IMR-90 (cell line): ENCODE data around the gene DAPK3. TPM values are rescaled to one million over a fixed set of nuclear protein-coding genes. Genes with fewer than 3 reads are reported as not detected.

Source experiments
- ATAC-seq: fragments of 200-7000 bp; cut with Tn5 transposase; 2 replicates; pipeline ENCODE4 v1.9.1; 2020; ENCODE audit warnings: low read depth, mild to moderate bottlenecking, moderate library complexity
- BruUV-seq: library from RNA; stranded (reverse); fragments of 400-500 nt; replicated peaks from 2 replicates; lab custom pipeline; 2021; lab: Mats Ljungman, UMichigan
- CTCF ChIA-PET: fragments of 300-600 bp; formaldehyde crosslinking; extraction: SDS; loops from one replicate; lab custom pipeline; 2021; ENCODE audit warnings: antibody characterized with exemption; lab: Yijun Ruan, JAX
- POLR2A ChIA-PET: fragments of 300-600 bp; sonication (Branson Sonifier 250); formaldehyde crosslinking; loops from one replicate; lab custom pipeline; 2022; ENCODE audit warnings: antibody characterized with exemption; ENCODE audit not compliant: unreplicated experiment; lab: Charles Lee
- DNase-seq: peaks from one replicate; pipeline ENCODE4 v3.0.0; 2013
- H2AFZ ChIP-seq: replicated peaks from 2 replicates; pipeline ENCODE3; 2013; ENCODE audit warnings: low read length, mild to moderate bottlenecking; ENCODE audit not compliant: poor library complexity
- H2AK5ac ChIP-seq: 2 replicates; pipeline ENCODE4 v1.6.1; 2013; ENCODE audit warnings: low read depth, low read length, inconsistent platforms
- H2AK9ac ChIP-seq: replicated peaks from 2 replicates; pipeline ENCODE3; 2013; ENCODE audit warnings: mild to moderate bottlenecking, low read depth, low read length, moderate library complexity; ENCODE audit not compliant: poor library complexity
- H2BK120ac ChIP-seq: 2 replicates; pipeline ENCODE4 v1.6.1; 2013; ENCODE audit warnings: low read depth, low read length, inconsistent platforms
- H2BK15ac ChIP-seq: 3 replicates; pipeline ENCODE4 v1.6.1; 2013; ENCODE audit warnings: low read depth, low read length, inconsistent platforms
- H2BK20ac ChIP-seq: 2 replicates; pipeline ENCODE4 v1.6.1; 2013; ENCODE audit warnings: low read depth, mild to moderate bottlenecking, inconsistent platforms, low read length, moderate library complexity
- H2BK5ac ChIP-seq: 2 replicates; pipeline ENCODE4 v1.6.1; 2013; ENCODE audit warnings: mild to moderate bottlenecking, low read depth, low read length, inconsistent platforms; ENCODE audit not compliant: poor library complexity, severe bottlenecking
- H3K14ac ChIP-seq: replicated peaks from 2 replicates; pipeline ENCODE4 v1.6.1; 2013; ENCODE audit warnings: low read depth, low read length, inconsistent platforms
- H3K18ac ChIP-seq: 2 replicates; pipeline ENCODE4 v1.6.1; 2013; ENCODE audit warnings: low read depth, low read length, control low read depth
- H3K23ac ChIP-seq: 2 replicates; pipeline ENCODE4 v1.6.1; 2013; ENCODE audit warnings: low read depth, low read length, inconsistent platforms
- H3K27ac ChIP-seq: 2 replicates; pipeline ENCODE4 v1.5.1; 2013; ENCODE audit warnings: mild to moderate bottlenecking, control low read depth, low read length; ENCODE audit not compliant: insufficient read depth
- H3K27me3 ChIP-seq: 2 replicates; pipeline ENCODE4 v1.6.1; 2013; ENCODE audit warnings: low read length; ENCODE audit not compliant: control insufficient read depth, insufficient read depth
- H3K36me3 ChIP-seq: 2 replicates; pipeline ENCODE4 v1.6.1; 2013; ENCODE audit warnings: low read length, mixed read lengths; ENCODE audit not compliant: control insufficient read depth, insufficient read depth
- H3K4ac ChIP-seq: 2 replicates; pipeline ENCODE4 v1.6.1; 2013; ENCODE audit warnings: low read depth, low read length, inconsistent platforms
- H3K4me1 ChIP-seq: 2 replicates; pipeline ENCODE4 v1.6.1; 2013; ENCODE audit warnings: low read length, mixed read lengths; ENCODE audit not compliant: control insufficient read depth, insufficient read depth
- H3K4me2 ChIP-seq: 2 replicates; pipeline ENCODE4 v1.6.1; 2013; ENCODE audit warnings: low read depth, mild to moderate bottlenecking, control low read depth, low read length, moderate library complexity
- H3K4me3 ChIP-seq: 2 replicates; pipeline ENCODE4 v1.5.1; 2013; ENCODE audit warnings: low read depth, mild to moderate bottlenecking, control low read depth, low read length, moderate library complexity; ENCODE audit not compliant: insufficient read depth
- H3K56ac ChIP-seq: 2 replicates; pipeline ENCODE4 v1.6.1; 2013; ENCODE audit warnings: low read length, inconsistent platforms; ENCODE audit not compliant: insufficient read depth; ENCODE audit errors: extremely low read depth
- H3K79me1 ChIP-seq, 2 experiments: 2 replicates each; pipeline ENCODE4 v1.6.1; 2013; ENCODE audit warnings: low read length in 2 of 2, inconsistent platforms in 1 of 2, low read depth in 1 of 2
- H3K9ac ChIP-seq: 2 replicates; pipeline ENCODE4 v1.6.1; 2013; ENCODE audit warnings: low read depth, low read length, control low read depth
- H3K9me1 ChIP-seq: 2 replicates; pipeline ENCODE4 v1.6.1; 2013; ENCODE audit warnings: low read length, inconsistent platforms; ENCODE audit not compliant: insufficient read depth
- H3K9me3 ChIP-seq: 2 replicates; pipeline ENCODE4 v1.6.1; 2013; ENCODE audit warnings: low read length; ENCODE audit not compliant: control insufficient read depth, insufficient read depth
- H4K20me1 ChIP-seq: 2 replicates; pipeline ENCODE4 v1.6.1; 2013; ENCODE audit warnings: low read length, inconsistent platforms; ENCODE audit not compliant: insufficient read depth
- H4K5ac ChIP-seq: 2 replicates; pipeline ENCODE4 v1.6.1; 2013; ENCODE audit warnings: mild to moderate bottlenecking, low read depth, low read length, control low read depth
- H4K8ac ChIP-seq, 2 experiments: 2 replicates each; pipeline ENCODE4 v1.6.1; 2013; ENCODE audit warnings: low read depth in 2 of 2, low read length in 2 of 2, control low read depth in 1 of 2, inconsistent platforms in 1 of 2
- H4K91ac ChIP-seq: 2 replicates; pipeline ENCODE4 v1.6.1; 2013; ENCODE audit warnings: low read depth, low read length, inconsistent platforms; ENCODE audit not compliant: insufficient read depth
- CEBPB ChIP-seq: IDR thresholded peaks from 2 replicates; pipeline ENCODE4 v1.6.1; 2012; ENCODE audit warnings: low read depth, low read length, improper control_type of control experiment
- CHD1 ChIP-seq: IDR thresholded peaks from 2 replicates; pipeline ENCODE4 v1.6.1; 2012; ENCODE audit warnings: low read depth, low read length, improper control_type of control experiment
- CTCF ChIP-seq: conservative IDR thresholded peaks from 2 replicates; pipeline ENCODE4 v1.5.1; 2012; ENCODE audit warnings: mild to moderate bottlenecking, low read depth, low read length, improper control_type of control experiment
- MAFK ChIP-seq: IDR thresholded peaks from 2 replicates; pipeline ENCODE4 v1.6.1; 2012; ENCODE audit warnings: low read depth, low read length, improper control_type of control experiment
- MAZ ChIP-seq: IDR thresholded peaks from 2 replicates; pipeline ENCODE4 v1.6.1; 2012; ENCODE audit warnings: low read depth, mild to moderate bottlenecking, low read length, improper control_type of control experiment, moderate library complexity, borderline replicate concordance
- MXI1 ChIP-seq: IDR thresholded peaks from 2 replicates; pipeline ENCODE4 v1.6.1; 2012; ENCODE audit warnings: low read depth, mild to moderate bottlenecking, low read length, moderate library complexity, borderline replicate concordance
- POLR2A ChIP-seq: IDR thresholded peaks from 2 replicates; pipeline ENCODE4 v1.6.1; 2012; ENCODE audit warnings: mild to moderate bottlenecking, low read depth, low read length
- RCOR1 ChIP-seq: IDR thresholded peaks from 2 replicates; pipeline ENCODE4 v1.6.1; 2012; ENCODE audit warnings: mild to moderate bottlenecking, low read length, improper control_type of control experiment; ENCODE audit not compliant: insufficient replicate concordance
- RFX5 ChIP-seq: IDR thresholded peaks from 2 replicates; pipeline ENCODE4 v1.8.0; 2012; ENCODE audit warnings: low read depth, mild to moderate bottlenecking, low read length, moderate library complexity
- SMC3 ChIP-seq: fragments of 150-350 bp; IDR thresholded peaks from 2 replicates; pipeline ENCODE4 v1.6.1; 2016; ENCODE audit warnings: low read depth, mild to moderate bottlenecking, antibody characterized with exemption, low read length, moderate library complexity
- WGBS, 2 experiments: methylation state at CpG; one replicate each; pipeline versions ENCODE4 v1.1.5 to v1.1.7; 2013; ENCODE audit warnings: missing lambda C conversion rate in 2 of 2; ENCODE audit not compliant: insufficient read length in 1 of 2; ENCODE audit errors: extremely low coverage in 2 of 2; 5-methylcytosine and 5-hydroxymethylcytosine counted together
- dilution Hi-C: fragments of 300-500 bp; cut with HindIII; formaldehyde crosslinking; loops from one replicate; pipeline ENCODE4 v1.14.3; 2018; ENCODE audit warnings: low sequenced_read_pairs; ENCODE audit not compliant: unreplicated experiment
- in situ Hi-C: fragments of 300-500 bp; cut with MboI; formaldehyde crosslinking; loops from 3 replicates; pipeline ENCODE4 v1.14.3; 2019; ENCODE audit warnings: low sequenced_read_pairs, inconsistent platforms, mixed read lengths
- intact Hi-C: fragments of 100-400 bp; cut with micrococcal nuclease; formaldehyde crosslinking; loops from 2 replicates; pipeline ENCODE4 v1.10.0; 2022
- polyA plus RNA-seq, 3 experiments: library from polyadenylated mRNA; depleted of rRNA; stranded (reverse); fragments of >200 nt; gene quantifications; 2 replicates each; pipeline ENCODE4 v1.2.3, GENCODE V29; 2012; ENCODE audit warnings: low replicate concordance in 1 of 3
- total RNA-seq: library from RNA; depleted of rRNA; stranded (reverse); fragments of >200 nt; gene quantifications from 2 replicates; pipeline ENCODE4 v1.2.3, GENCODE V29; 2012
- TF ChIP-seq, protein P1 (sequence below): fragments of 150-350 bp; IDR thresholded peaks from 2 replicates; pipeline ENCODE4 v1.6.1; 2017; ENCODE audit warnings: mild to moderate bottlenecking, antibody characterized with exemption, low read length, low read depth
- TF ChIP-seq, protein P2 (sequence below): fragments of 150-350 bp; IDR thresholded peaks from 2 replicates; pipeline ENCODE4 v1.6.1; 2016; ENCODE audit warnings: low read depth, mild to moderate bottlenecking, low read length, moderate library complexity, borderline replicate concordance

DAPK3 gene
- total and polyA plus RNA-seq, 2 of the 4 experiments (the other 2 are of a cell fraction), result 145 to 188 TPM

- 21% methylated on average over 20 of the region's 30 CpGs; no CpG with 5 or more reads in 1 of the 2 experiments for WGBS, 2 experiments
- peak overlapping the region; percentile 98 for H3K14ac ChIP-seq
- DNase-seq (peak; percentile 47), ATAC-seq (peak; percentile 1)
- peak overlapping the region; percentile 96 for H3K4ac ChIP-seq
- TF ChIP-seq, protein P1, sequence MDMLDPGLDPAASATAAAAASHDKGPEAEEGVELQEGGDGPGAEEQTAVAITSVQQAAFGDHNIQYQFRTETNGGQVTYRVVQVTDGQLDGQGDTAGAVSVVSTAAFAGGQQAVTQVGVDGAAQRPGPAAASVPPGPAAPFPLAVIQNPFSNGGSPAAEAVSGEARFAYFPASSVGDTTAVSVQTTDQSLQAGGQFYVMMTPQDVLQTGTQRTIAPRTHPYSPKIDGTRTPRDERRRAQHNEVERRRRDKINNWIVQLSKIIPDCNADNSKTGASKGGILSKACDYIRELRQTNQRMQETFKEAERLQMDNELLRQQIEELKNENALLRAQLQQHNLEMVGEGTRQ, result 0 out of 2 replicates have a peak, but pooled peaks have one; percentile 26
- TF ChIP-seq RCOR1 (no peak), SMC3 (no peak), RFX5 (no peak), MXI1 (peak; percentile 99), POLR2A (no peak), CHD1 (no peak), MAFK (no peak), CEBPB (peak; percentile 88), CTCF (no peak), MAZ (no peak)
- TF ChIP-seq, protein P2, sequence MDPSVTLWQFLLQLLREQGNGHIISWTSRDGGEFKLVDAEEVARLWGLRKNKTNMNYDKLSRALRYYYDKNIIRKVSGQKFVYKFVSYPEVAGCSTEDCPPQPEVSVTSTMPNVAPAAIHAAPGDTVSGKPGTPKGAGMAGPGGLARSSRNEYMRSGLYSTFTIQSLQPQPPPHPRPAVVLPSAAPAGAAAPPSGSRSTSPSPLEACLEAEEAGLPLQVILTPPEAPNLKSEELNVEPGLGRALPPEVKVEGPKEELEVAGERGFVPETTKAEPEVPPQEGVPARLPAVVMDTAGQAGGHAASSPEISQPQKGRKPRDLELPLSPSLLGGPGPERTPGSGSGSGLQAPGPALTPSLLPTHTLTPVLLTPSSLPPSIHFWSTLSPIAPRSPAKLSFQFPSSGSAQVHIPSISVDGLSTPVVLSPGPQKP, result no peak
- peak overlapping the region; percentile 77 for H2AK5ac ChIP-seq
- H2AK9ac ChIP-seq, result peak overlapping the region; percentile 99
- H2BK120ac ChIP-seq, result no peak overlapping the region
- H3K27ac ChIP-seq, result peak overlapping the region; percentile 93
- 0 out of 2 replicates have a peak, but pooled peaks cover 7% of the 10 kb centered on the region for H3K9me1 ChIP-seq
- H3K27me3 ChIP-seq, result no peaks in the 10 kb centered on the region
- peaks cover 5 to 65% of the 10 kb centered on the region in 2 experiments; a peak in 3 of 4 replicates for H3K79me1 ChIP-seq
- H3K4me2 ChIP-seq, result peak overlapping the region; percentile 94
- H2BK15ac ChIP-seq, result no peak overlapping the region
- H3K56ac ChIP-seq, result peak overlapping the region; percentile 76
- CTCF ChIA-PET, result interaction anchor here (0.8 kb wide), 1 partner anchor 9 kb away, joined by 7 read pairs; no protein-coding TSS in a partner anchor
- H4K20me1 ChIP-seq, result peaks cover 62% of the 10 kb centered on the region
- in situ Hi-C loops (no loop called here), dilution Hi-C loops (no loop called here), intact Hi-C loops (no loop called here)
- peak overlapping the region; percentile 98 for H3K9ac ChIP-seq
- POLR2A ChIA-PET, result interaction anchor here (1.0 kb wide), 1 partner anchor 14 kb away, joined by 3 read pairs; no protein-coding TSS in a partner anchor
- H3K4me3 ChIP-seq, result peak overlapping the region; percentile 79
- peaks cover 13% of the 10 kb centered on the region for H3K4me1 ChIP-seq
- H4K91ac ChIP-seq, result peak overlapping the region; percentile 16; the same call in 1 of the 2 replicates
- no peaks in the 10 kb centered on the region for H3K9me3 ChIP-seq
- H4K5ac ChIP-seq, result no peak overlapping the region
- BruUV-seq, result no TSS peak
- H2BK20ac ChIP-seq, result no peak overlapping the region
- H4K8ac ChIP-seq, result 0 out of 4 replicates have a peak overlapping the region, but pooled peaks of 1 of the 2 experiments have one; percentile 2
- H3K23ac ChIP-seq, result peak overlapping the region; percentile 98
- H3K36me3 ChIP-seq, result peaks cover 56% of the 10 kb centered on the region
- H2AFZ ChIP-seq, result peak overlapping the region; percentile 60
- H2BK5ac ChIP-seq, result peak overlapping the region; percentile 90
- no peak overlapping the region for H3K18ac ChIP-seq
These were observed 13.2 kb upstream of the DAPK3 start for GRCh38 chr19:3983936-3984583.
